ENCODE measurements around the gene RIC1.
"Not testable (repeated sequence)": the region's sequence is repeated elsewhere in the genome, so short reads cannot be mapped to it uniquely, and the experiment has no call there.

RIC1 gene

DNA sequence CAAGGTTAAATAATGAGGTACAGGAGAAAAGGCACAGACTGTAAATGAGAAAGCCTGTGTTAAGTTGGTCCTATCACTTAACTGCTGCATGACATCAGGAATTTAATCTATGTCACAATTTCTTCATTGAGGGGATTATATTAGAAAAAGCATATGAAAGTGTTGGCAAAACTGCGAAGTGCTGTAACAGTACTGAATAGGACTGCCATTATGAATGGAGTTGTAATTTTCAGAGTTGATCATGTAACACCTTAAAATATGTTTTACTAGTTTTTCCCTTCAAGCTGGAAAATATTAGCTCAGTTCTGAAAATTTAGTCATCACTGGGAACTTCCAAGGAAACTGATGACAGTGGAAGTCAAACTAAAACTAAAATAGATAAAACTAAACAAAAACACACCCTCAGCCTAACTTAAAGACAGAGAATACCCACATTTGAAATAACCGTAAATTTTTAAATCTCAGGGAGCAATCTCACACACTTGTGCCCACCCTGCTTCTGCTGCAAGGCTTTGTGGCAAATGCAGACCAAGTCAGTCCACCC lies 158.9 kb downstream of the RIC1 start:
- DNase-seq (ENCODE audit: low read depth, low spot score): no peak

DNA sequence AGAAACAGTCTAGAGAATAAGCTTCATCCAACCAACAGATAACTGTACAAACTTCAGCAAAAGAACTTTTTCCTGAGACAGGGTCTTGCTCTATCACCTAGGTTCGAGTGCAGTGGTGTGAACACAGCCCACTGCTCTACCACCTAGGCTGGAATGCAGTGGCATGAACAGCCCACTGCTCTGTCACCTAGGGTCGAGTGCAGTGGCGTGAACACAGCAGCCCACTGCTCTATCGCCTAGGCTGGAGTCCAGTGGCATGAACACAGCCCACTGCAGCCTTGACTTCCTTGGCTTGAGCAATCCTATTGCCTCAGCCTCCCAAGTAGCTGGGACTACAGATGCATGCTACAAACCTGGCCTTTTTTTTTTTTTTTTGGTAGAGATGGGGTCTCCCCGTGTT lies 160.6 kb downstream of the RIC1 start:
- DNase-seq (ENCODE audit: low read depth, low spot score): no peak

- DNase-seq (ENCODE audit: low read depth, low spot score): no peak
These were observed 162.0 kb downstream of the RIC1 start for GRCh38 chr9:5790923-5791322.

DNA sequence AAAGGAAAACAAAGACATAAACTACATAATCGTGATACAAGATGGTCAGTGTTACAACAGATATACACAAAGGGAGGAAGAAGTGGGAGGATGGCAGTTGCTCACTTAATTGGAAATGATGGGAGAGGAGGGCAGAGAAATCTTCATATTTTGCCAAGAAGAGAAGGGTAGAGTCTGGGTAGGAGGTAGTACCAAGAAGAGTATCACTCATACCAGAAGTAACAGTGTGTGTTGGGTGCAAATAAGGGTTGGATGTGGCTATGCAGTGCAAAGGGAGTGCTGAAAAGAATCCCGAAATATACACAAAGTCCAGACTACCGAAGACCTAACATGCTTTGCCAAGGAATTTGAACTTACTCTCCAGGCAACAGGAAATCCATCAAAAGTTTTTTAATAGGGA lies 163.0 kb downstream of the RIC1 start:
- no peak for DNase-seq (ENCODE audit: low read depth, low spot score)

DNA sequence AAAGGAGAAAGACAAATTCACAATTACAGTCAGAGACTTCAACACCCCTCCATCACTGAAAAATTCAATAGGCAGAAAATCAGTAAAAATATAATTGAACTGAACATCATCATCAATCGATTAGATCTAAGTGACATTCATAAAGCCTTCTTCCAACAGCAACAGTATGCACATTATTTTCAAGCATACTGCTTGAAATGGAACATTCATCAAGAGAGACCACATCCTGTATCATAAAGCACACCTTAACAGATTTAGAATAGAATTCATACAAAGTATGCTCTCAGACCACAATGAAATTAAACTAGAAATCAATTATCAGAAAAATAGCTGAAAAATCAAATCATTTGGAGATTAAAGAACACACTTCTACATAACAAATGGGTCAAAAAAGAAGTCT lies 164.9 kb downstream of the RIC1 start:
- no peak for DNase-seq (ENCODE audit: low read depth, low spot score)

DNA sequence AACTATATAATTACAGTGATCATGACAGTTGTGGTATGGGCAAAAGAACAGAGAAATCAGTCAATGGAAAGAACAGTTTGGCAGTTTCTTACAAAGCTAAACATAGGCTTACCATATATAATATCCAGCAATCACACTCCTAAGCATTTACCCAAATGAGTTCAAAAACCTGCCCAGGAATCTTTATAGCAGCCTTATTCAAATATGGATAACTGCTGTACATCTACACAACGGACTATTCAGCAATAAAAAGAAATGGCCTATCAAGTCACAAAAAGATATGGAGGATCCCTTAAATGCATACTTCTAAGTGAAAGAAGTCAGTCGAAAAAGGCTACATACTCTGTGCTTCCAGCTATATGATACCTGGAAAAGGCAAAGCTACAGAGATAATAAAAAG lies 167.4 kb downstream of the RIC1 start:
- DNase-seq (ENCODE audit: low read depth, low spot score): no peak

DNA sequence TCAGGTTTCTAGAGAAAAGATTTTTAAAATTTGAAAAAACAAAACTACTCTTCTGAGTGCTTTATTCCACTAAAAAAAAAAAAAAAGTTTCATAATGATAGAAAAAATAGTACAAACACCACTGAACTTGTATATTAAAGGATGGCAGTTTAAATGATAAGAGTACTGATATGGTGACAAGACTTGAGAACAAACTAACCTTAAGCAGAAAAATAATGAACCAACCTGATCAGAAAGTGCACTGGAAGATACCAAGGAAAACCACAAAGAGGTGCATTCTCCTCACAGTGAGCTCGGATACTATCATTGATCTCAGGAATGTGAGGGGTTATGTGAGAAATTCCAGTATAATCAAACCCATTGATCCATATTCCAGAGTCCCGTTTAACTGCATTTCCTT lies 169.7 kb downstream of the RIC1 start:
- no peak for DNase-seq (ENCODE audit: low read depth, low spot score)

DNA sequence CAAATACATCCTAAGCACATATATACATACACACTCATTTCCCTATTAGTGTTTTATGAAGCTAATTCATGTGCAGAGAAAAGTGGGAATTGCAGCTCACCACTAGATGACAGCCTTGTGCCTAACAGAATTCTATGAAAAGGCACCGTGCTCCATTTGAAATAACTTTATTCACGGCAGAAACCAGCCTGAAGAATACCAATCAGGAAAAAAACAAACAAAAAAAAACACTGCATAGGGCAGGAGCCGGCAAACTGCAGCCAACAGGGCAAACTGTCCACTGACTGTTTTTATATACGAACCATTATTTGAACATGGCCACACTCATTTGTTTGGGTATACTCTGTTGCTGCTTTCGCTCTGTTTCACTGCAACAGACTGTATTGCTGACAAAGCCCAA lies 170.4 kb downstream of the RIC1 start:
- no peak for DNase-seq (ENCODE audit: low read depth, low spot score)

GRCh38 chr9:5800378-5800777 lies 171.5 kb downstream of the RIC1 start:
- DNase-seq (ENCODE audit: low read depth, low spot score): not testable (repeated sequence)

GRCh38 chr9:5800969-5801738 lies 172.2 kb downstream of the RIC1 start:
- DNase-seq (ENCODE audit: low read depth, low spot score): no peak

DNA sequence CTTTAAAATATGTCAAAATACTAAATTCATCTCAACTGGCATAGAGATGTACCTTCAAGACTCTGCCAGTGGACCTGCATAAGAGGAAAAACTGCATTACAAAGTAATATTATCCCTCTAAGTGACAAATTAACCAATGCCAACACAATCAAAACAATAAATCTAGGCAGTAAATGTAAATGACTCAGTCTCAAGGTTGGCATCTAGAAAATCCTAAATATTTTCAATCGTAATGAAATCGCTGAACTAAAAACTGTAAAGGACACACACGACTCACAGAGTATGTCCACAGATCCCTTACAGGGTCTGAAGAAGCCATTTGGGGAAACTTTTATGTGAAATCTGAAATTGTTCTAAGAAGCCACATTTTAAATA lies 172.8 kb downstream of the RIC1 start:
- DNase-seq (ENCODE audit: low read depth, low spot score): no peak

DNA sequence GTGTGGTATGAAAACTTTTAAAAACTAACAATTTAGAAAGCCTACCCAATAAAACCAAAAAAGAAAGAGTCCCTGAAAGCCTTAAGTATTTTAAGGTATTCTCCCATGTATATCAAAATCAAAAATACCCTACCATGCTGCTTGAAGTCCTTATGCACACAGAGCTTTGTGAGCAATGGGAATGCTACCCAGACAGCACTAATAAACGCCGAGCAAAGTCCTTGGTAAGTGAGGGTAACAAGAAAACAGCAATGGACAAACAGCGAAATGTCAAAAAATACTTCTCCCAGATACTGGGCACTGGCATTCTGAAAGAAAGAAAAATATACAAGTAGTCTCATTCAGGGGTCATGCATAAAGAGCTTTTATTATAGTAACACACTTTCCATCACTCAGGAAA lies 176.6 kb downstream of the RIC1 start:
- no peak for DNase-seq (ENCODE audit: low read depth, low spot score)

GRCh38 chr9:5811751-5812150 lies 182.8 kb downstream of the RIC1 start:
- no peak for DNase-seq (ENCODE audit: low read depth, low spot score)

DNA sequence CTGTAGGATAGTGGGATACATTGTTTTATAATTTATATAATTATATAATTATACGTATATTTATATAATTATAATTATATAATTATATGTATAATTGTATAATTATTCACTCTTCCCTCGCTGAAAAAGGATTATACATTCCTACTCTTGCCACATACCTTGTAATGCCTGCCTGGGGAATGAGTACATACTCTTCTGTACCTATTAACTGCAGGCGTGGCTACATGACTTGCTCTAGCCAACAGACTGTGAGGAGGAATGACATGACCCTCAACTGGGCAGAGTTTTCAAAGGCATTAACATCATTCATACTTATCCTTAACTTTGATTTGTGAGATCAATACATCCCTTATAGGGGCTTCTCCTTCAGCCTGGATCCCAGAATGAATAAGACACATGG lies 184.9 kb downstream of the RIC1 start:
- DNase-seq (ENCODE audit: low read depth, low spot score): no peak

DNA sequence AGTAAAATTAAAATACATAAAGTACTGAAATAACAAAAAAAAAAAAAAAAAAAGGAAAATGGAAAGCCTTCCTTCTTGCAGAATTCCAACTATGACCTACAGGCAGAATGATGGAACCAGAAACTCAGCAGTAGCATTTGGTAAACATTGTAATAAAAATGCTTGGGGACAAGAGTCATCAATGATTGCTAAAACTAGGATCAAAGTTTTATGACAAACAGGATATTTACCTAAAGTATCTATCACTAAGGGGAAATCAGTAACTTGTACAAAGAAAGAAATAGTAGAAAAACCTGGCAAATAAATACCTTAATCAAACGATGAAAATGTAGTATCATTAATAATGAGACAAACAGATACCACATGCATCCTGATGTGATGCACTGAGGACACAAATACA lies 186.6 kb downstream of the RIC1 start:
- DNase-seq (ENCODE audit: low read depth, low spot score): no peak

DNA sequence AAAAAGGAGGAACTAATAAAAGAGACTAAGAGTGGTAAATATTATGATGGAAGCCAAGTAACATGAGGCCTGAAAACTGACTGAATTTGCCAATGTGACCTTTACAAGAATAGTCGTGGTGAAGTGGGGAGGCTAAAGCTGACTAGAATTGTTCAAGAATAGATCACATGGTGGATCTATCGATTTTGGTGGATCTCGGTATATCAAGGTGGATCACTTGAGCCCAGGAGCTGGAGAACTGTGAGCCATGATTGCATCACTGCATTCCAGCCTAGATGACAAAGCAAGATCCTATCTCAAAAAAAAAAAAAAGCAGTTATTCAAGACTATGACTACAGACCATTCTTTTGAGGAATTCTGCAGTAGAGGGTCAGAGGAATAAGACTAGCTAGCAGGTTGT lies 189.0 kb downstream of the RIC1 start:
- DNase-seq (ENCODE audit: low read depth, low spot score): no peak

GRCh38 chr9:5818424-5819142 lies 189.7 kb downstream of the RIC1 start:
- DNase-seq (ENCODE audit: low read depth, low spot score): no peak

DNA sequence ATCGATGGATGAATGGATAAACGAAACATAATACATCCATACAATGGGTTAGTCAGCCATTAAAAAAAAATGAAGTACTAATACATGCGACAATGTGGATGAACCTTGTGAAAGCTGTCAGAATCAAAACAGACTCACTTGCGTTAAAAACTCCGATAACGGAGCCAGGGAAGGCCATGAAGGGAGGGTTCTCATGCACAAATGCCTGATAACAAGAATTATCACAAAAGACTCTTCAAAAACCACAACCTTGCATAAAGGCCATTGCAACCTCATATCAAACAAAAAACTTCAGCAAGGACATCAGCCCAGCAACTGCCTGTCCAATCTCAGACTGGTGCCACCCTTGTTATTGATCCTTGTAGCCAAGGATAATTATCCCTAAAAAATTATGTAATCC lies 190.3 kb downstream of the RIC1 start:
- DNase-seq (ENCODE audit: low read depth, low spot score): no peak

DNA sequence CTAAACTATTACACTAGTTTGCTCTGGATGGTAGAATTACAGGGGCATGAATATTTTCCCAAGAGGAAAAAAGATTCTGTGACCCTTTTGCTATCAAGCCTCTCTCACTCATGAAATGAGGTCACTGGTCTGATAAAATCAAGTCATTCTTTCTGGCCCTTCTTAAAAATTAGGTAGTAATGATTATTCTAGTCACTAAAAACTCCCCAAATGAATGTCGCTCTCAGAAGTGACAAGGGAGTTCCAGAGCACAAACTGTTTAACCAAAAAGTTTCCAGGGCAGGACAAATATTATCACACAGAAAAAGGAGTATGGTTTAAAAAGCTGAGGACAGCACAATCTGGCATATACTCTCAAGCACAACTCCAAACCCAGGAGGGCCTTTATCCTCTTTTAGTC lies 191.5 kb downstream of the RIC1 start:
- no peak for DNase-seq (ENCODE audit: low read depth, low spot score)

DNA sequence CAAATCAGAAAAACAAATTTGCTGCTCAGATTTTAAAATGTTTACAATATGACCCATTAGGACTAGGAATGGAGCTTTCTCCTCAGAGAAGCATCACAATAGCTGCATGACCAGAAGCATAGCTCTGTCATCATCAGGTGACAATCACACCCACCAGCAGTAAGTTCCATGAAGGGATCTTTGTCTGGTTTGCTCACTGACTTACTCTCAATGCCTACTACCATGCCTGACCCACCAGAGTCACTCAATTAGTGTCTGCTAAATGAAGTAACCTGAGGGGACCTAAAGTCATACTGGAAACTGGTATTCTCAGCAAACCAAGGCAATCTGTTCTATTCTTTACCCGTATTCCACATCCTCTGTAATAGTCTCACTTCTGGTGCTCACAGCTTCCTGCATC lies 196.3 kb downstream of the RIC1 start:
- no peak for DNase-seq (ENCODE audit: low read depth, low spot score)
